GM12892 (cell line): Measurements from ENCODE around the gene DPF1.

Source experiments
- POLR2AphosphoS5 ChIP-seq: IDR thresholded peaks from 2 replicates; pipeline ENCODE4 v1.6.1; 2011; ENCODE audit warnings: low read depth, low read length, control low read depth
- TAF1 ChIP-seq: IDR thresholded peaks from 2 replicates; pipeline ENCODE4 v1.6.1; 2011; ENCODE audit warnings: low read depth, mild to moderate bottlenecking, control low read depth, low read length, borderline replicate concordance

GRCh38 chr19:38221421-38221820, 2.6 kb downstream of the DPF1 start:
- TF ChIP-seq TAF1: no peak
- no peak for TF ChIP-seq POLR2AphosphoS5
